GM19351 (cell line): ENCODE data around the gene KIAA0753.

ENCODE experiments used
- ATAC-seq: cut with Tn5 transposase; IDR thresholded peaks from one replicate; pipeline ENCODE4 v1.9.1; 2021; ENCODE audit warnings: mild to moderate bottlenecking, moderate library complexity; ENCODE audit not compliant: unreplicated experiment

Gene KIAA0753

GRCh38 chr17:6528557-6528956 is 112.0 kb downstream of the KIAA0753 start:
- no peak for ATAC-seq
